Smooth muscle cell (in vitro differentiated cells): ENCODE measurements around the gene LHX2. TPM values are rescaled to one million over a fixed set of nuclear protein-coding genes. Genes with fewer than 3 reads are reported as not detected.

Source experiments
- DNase-seq: peaks from one replicate; lab custom pipeline; 2025; ENCODE audit not compliant: unreplicated experiment; lab: John Stamatoyannopoulos, UW
- H2AFZ ChIP-seq: fragments of 200-600 bp; sonication (generic); 2 replicates; pipeline ENCODE4 v1.6.0; 2016; ENCODE audit warnings: antibody characterized with exemption, low read depth, mild to moderate bottlenecking
- H3F3A ChIP-seq: fragments of 200-600 bp; sonication (generic); 2 replicates; pipeline ENCODE4 v1.6.0; 2017; ENCODE audit warnings: antibody characterized with exemption, low read depth
- H3K27ac ChIP-seq: fragments of 200-600 bp; sonication (generic); 2 replicates; pipeline ENCODE4 v1.5.1; 2016; ENCODE audit warnings: low read depth, mild to moderate bottlenecking
- H3K27me3 ChIP-seq: fragments of 200-600 bp; sonication (generic); 2 replicates; pipeline ENCODE4 v1.6.1; 2016; ENCODE audit warnings: low read depth, mild to moderate bottlenecking
- H3K36me3 ChIP-seq: fragments of 200-600 bp; sonication (generic); 2 replicates; pipeline ENCODE4 v1.5.1; 2016; ENCODE audit warnings: low read depth
- H3K4me1 ChIP-seq: fragments of 200-600 bp; sonication (generic); 2 replicates; pipeline ENCODE4 v1.5.1; 2016; ENCODE audit warnings: low read depth
- H3K4me2 ChIP-seq: fragments of 200-600 bp; sonication (generic); 2 replicates; pipeline ENCODE4 v1.6.0; 2016; ENCODE audit warnings: mild to moderate bottlenecking
- H3K4me3 ChIP-seq: fragments of 200-600 bp; sonication (generic); 2 replicates; pipeline ENCODE4 v1.5.1; 2016; ENCODE audit warnings: mild to moderate bottlenecking
- H3K79me2 ChIP-seq: fragments of 200-600 bp; sonication (generic); 2 replicates; pipeline ENCODE4 v1.6.0; 2016; ENCODE audit warnings: low read depth, mild to moderate bottlenecking
- H3K9ac ChIP-seq: fragments of 200-600 bp; sonication (generic); 2 replicates; pipeline ENCODE4 v1.6.0; 2016; ENCODE audit warnings: low read depth
- H3K9me3 ChIP-seq: fragments of 200-600 bp; sonication (generic); replicated peaks from 2 replicates; pipeline ENCODE4 v1.5.1; 2016; ENCODE audit warnings: low read depth
- H4K20me1 ChIP-seq: fragments of 200-600 bp; sonication (generic); 2 replicates; pipeline ENCODE4 v1.6.0; 2016; ENCODE audit warnings: low read depth
- WGBS: methylation state at CpG from one replicate; pipeline ENCODE4 v1.1.7; 2016; ENCODE audit warnings: low lambda C conversion rate; 5-methylcytosine and 5-hydroxymethylcytosine counted together
- polyA plus RNA-seq: library from polyadenylated mRNA; unstranded; fragments of >200 nt; fragmentation: Nextera tagmentation; extraction: Ambion mirVana; gene quantifications from 2 replicates; pipeline ENCODE4 v1.2.1, GENCODE V29; 2016
- total RNA-seq: library from RNA; depleted of rRNA; stranded (reverse); fragments of >200 nt; gene quantifications from 2 replicates; pipeline ENCODE4 v1.2.3, GENCODE V29; 2014
- TF ChIP-seq, protein P1 (sequence below): fragments of 200-600 bp; sonication (generic); IDR thresholded peaks from 2 replicates; pipeline ENCODE4 v1.5.1; 2017; ENCODE audit warnings: borderline replicate concordance, mild to moderate bottlenecking, antibody characterized with exemption; ENCODE audit not compliant: insufficient read depth, poor library complexity, severe bottlenecking

LHX2 gene
- total and polyA plus RNA-seq, 2 experiments from 2014 or later: not detected

DNA sequence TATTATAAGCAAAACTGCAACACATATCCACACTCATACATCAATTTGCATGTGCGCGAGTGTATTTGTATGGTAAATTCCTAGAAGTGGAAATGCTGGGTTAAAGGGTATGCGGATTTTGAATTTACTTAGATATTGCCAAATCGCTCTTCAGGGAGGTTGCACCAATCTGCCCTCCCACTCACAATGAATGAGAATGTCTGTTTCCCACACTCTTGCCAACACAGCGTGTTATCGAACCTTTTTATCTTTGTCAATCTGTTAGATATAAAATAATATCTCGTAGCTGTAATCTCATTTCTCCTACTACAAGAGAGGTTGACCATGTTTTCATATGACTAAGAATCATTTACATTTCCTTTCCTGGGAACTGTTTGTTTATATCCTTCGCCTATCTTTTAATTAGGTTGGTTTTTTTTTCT is 35.7 kb downstream of the LHX2 start:
- no peaks in the 10 kb centered on the region for H4K20me1 ChIP-seq
- peaks cover 4% of the 10 kb centered on the region for H3K27me3 ChIP-seq
- H3K4me3 ChIP-seq: no peak overlapping the region
- no peaks in the 10 kb centered on the region for H3K79me2 ChIP-seq
- H3F3A ChIP-seq: peaks cover 13% of the 10 kb centered on the region
- DNase-seq: no peak
- no peak overlapping the region for H2AFZ ChIP-seq
- H3K36me3 ChIP-seq: no peaks in the 10 kb centered on the region
- no peak overlapping the region for H3K27ac ChIP-seq
- no peaks in the 10 kb centered on the region for H3K9me3 ChIP-seq
- H3K9ac ChIP-seq: no peak overlapping the region
- no peak overlapping the region for H3K4me2 ChIP-seq
- WGBS: 75% methylated on average over 8 of the region's 8 CpGs
- H3K4me1 ChIP-seq: peaks cover 11% of the 10 kb centered on the region
- TF ChIP-seq, protein P1, sequence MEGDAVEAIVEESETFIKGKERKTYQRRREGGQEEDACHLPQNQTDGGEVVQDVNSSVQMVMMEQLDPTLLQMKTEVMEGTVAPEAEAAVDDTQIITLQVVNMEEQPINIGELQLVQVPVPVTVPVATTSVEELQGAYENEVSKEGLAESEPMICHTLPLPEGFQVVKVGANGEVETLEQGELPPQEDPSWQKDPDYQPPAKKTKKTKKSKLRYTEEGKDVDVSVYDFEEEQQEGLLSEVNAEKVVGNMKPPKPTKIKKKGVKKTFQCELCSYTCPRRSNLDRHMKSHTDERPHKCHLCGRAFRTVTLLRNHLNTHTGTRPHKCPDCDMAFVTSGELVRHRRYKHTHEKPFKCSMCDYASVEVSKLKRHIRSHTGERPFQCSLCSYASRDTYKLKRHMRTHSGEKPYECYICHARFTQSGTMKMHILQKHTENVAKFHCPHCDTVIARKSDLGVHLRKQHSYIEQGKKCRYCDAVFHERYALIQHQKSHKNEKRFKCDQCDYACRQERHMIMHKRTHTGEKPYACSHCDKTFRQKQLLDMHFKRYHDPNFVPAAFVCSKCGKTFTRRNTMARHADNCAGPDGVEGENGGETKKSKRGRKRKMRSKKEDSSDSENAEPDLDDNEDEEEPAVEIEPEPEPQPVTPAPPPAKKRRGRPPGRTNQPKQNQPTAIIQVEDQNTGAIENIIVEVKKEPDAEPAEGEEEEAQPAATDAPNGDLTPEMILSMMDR: no peak

DNA sequence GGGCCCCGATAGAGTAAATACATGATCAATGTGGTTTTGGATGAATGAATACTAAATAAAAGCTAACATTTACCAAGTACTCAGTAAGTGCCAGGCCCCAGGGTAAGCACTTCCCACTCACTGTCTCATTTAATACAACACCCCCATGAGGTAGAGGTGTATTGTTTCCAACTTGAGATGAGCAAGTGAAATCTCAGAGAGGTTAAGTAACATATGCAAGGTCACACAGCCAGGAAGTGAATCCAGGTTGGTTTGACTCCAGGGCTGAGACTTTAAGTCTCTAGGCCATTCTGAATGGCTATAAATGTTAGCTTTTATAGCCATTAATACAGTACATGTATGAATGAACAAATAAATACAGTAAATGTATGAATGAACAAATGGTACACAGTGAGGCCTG is 39.4 kb downstream of the LHX2 start:
- 100% methylated on average over 1 of the region's 1 CpG for WGBS
- peaks cover under 1% of the 10 kb centered on the region for H3K4me1 ChIP-seq
- H3K27me3 ChIP-seq: no peaks in the 10 kb centered on the region
- no peaks in the 10 kb centered on the region for H4K20me1 ChIP-seq
- H3K36me3 ChIP-seq: no peaks in the 10 kb centered on the region
- no peak overlapping the region for H3K4me2 ChIP-seq
- H3K9me3 ChIP-seq: no peaks in the 10 kb centered on the region
- no peak overlapping the region for H3K9ac ChIP-seq
- H3K27ac ChIP-seq: no peak overlapping the region
- peaks cover 18% of the 10 kb centered on the region for H3F3A ChIP-seq
- DNase-seq: no peak
- no peak overlapping the region for H3K4me3 ChIP-seq
- no peaks in the 10 kb centered on the region for H3K79me2 ChIP-seq
- H2AFZ ChIP-seq: no peak overlapping the region
- TF ChIP-seq, protein P1: no peak

DNA sequence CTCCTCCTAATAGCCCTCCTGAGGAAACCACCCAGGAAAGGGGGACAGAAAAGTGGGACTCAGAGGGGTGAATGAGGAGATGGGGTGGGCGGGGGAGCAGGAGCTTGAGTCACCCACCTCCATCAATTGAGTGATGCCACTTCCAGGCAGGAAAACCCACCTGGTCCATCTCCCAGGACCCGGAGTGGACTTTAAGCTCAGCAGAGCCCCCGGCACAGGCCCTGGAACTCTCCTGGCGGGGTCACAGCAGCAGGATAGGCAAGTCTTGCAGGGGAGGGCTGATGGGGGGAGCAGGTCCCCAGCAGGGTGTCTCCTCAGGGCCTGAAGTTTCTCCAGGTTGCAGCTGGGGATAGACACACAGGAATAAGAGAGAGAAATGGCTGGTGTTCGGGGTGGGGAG is 40.8 kb downstream of the LHX2 start:
- Histone ChIP-seq H3K27ac (no peak overlapping the region), H3K9me3 (no peaks in the 10 kb centered on the region), H3K4me2 (no peak overlapping the region), H4K20me1 (no peaks in the 10 kb centered on the region), H3K4me1 (no peaks in the 10 kb centered on the region), H3K9ac (no peak overlapping the region), H3K27me3 (peaks cover under 1% of the 10 kb centered on the region), H3K4me3 (no peak overlapping the region), H3F3A (peaks cover 6% of the 10 kb centered on the region), H3K79me2 (no peaks in the 10 kb centered on the region), H3K36me3 (no peaks in the 10 kb centered on the region), H2AFZ (no peak overlapping the region)
- 99% methylated on average over 4 of the region's 5 CpGs for WGBS
- no peak for DNase-seq
- TF ChIP-seq, protein P1: no peak

DNA sequence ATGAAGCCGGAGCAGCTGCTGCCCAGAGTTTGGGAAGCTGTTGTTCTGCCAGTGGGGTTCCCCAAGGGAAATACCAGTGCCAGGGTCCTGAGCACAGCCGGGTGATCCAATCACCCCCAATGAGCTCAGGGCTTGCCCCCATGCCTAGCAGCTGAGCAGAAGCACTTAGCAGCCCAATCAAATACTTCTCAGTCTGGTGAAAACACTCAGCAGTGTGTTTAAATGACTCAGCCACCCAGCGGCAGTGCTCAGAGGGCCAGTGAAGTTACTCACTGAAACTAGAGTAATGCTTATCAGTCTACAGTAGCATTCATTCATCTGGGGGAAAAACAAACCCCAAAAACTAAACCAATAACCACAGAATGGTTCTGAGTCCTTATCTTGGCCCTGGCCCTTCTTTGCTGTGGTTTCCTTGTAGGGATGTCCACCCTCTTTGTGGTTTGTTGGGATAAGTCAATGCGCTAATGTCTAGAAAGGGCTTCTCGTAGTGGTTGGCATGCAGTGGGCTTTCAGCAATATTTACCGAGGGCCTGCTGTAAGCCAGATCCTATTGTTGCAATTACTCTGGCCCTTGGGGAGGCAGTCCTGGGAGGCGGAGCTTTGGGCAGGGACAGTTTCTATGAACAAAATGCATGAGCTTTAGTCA is 43.1 kb downstream of the LHX2 start:
- H3F3A ChIP-seq: peaks cover 6% of the 10 kb centered on the region
- H3K4me1 ChIP-seq: no peaks in the 10 kb centered on the region
- WGBS: 17% methylated on average over 7 of the region's 7 CpGs
- no peak overlapping the region for H3K4me3 ChIP-seq
- peak overlapping the region; percentile 23 for H3K4me2 ChIP-seq
- peaks cover 22% of the 10 kb centered on the region for H3K27me3 ChIP-seq
- no peak overlapping the region for H3K9ac ChIP-seq
- TF ChIP-seq, protein P1: no peak
- H3K27ac ChIP-seq: peak overlapping the region; percentile 10
- no peak overlapping the region for H2AFZ ChIP-seq
- no peaks in the 10 kb centered on the region for H4K20me1 ChIP-seq
- no peaks in the 10 kb centered on the region for H3K9me3 ChIP-seq
- peak; percentile 35 for DNase-seq
- no peaks in the 10 kb centered on the region for H3K79me2 ChIP-seq
- no peaks in the 10 kb centered on the region for H3K36me3 ChIP-seq
